H9 (cell line): Measurements from ENCODE around the gene MORN1. TPM values are rescaled to one million over a fixed set of nuclear protein-coding genes. Genes with fewer than 3 reads are reported as not detected.

ENCODE experiments used
- DNase-seq: peaks from one replicate; pipeline ENCODE4 v3.0.0-alpha.2; 2017
- H2AFZ ChIP-seq: one replicate; pipeline ENCODE4 v1.6.1; 2013; ENCODE audit warnings: mild to moderate bottlenecking, low read length, control low read depth, moderate library complexity
- H2AK5ac ChIP-seq: 2 replicates; pipeline ENCODE4 v1.6.1; 2013; ENCODE audit warnings: low read length, control low read depth, mixed read lengths; ENCODE audit not compliant: insufficient read length
- H2BK120ac ChIP-seq: one replicate; pipeline ENCODE4 v1.6.1; 2013; ENCODE audit warnings: low read depth, mild to moderate bottlenecking, low read length, control low read depth, inconsistent platforms; ENCODE audit not compliant: poor library complexity, severe bottlenecking
- H2BK12ac ChIP-seq: 2 replicates; pipeline ENCODE4 v1.6.1; 2013; ENCODE audit warnings: low read length, control low read depth, mixed read lengths, low read depth; ENCODE audit not compliant: insufficient read length
- H2BK15ac ChIP-seq: 2 replicates; pipeline ENCODE4 v1.6.1; 2013; ENCODE audit warnings: low read depth, low read length, control low read depth
- H2BK20ac ChIP-seq: one replicate; pipeline ENCODE4 v1.6.1; 2013; ENCODE audit warnings: low read depth, mild to moderate bottlenecking, low read length, control low read depth, inconsistent platforms; ENCODE audit not compliant: poor library complexity, severe bottlenecking
- H2BK5ac ChIP-seq: 2 replicates; pipeline ENCODE4 v1.6.1; 2013; ENCODE audit warnings: low read length, control low read depth, mixed read lengths; ENCODE audit not compliant: insufficient read length
- H3K14ac ChIP-seq: 2 replicates; pipeline ENCODE4 v1.6.1; 2013; ENCODE audit warnings: low read length, control low read depth; ENCODE audit not compliant: insufficient read depth
- H3K18ac ChIP-seq: 2 replicates; pipeline ENCODE4 v1.6.1; 2013; ENCODE audit warnings: low read depth, mild to moderate bottlenecking, mixed read lengths, low read length, control low read depth; ENCODE audit not compliant: insufficient read length
- H3K23ac ChIP-seq: 2 replicates; pipeline ENCODE4 v1.6.1; 2013; ENCODE audit warnings: low read length, control low read depth, mixed read lengths, low read depth; ENCODE audit not compliant: insufficient read length
- H3K23me2 ChIP-seq: 2 replicates; pipeline ENCODE4 v1.6.1; 2013; ENCODE audit warnings: low read depth, mild to moderate bottlenecking, mixed read lengths, low read length, control low read depth; ENCODE audit not compliant: insufficient read length, poor library complexity, severe bottlenecking
- H3K27ac ChIP-seq: 2 replicates; pipeline ENCODE4 v1.5.1; 2013; ENCODE audit warnings: low read length, control low read depth, mixed read lengths, low read depth; ENCODE audit not compliant: insufficient read length
- H3K27me3 ChIP-seq: 2 replicates; pipeline ENCODE4 v1.6.1; 2013; ENCODE audit warnings: low read length, control low read depth, inconsistent platforms; ENCODE audit not compliant: insufficient read depth
- H3K4ac ChIP-seq: 2 replicates; pipeline ENCODE4 v1.6.1; 2013; ENCODE audit warnings: low read depth, mild to moderate bottlenecking, control low read depth, inconsistent platforms, low read length, moderate library complexity
- H3K4me1 ChIP-seq: 2 replicates; pipeline ENCODE4 v1.6.1; 2013; ENCODE audit warnings: low read length, control low read depth, inconsistent platforms; ENCODE audit not compliant: insufficient read depth
- H3K4me2 ChIP-seq: 2 replicates; pipeline ENCODE4 v1.6.1; 2013; ENCODE audit warnings: low read length, control low read depth, mixed read lengths; ENCODE audit not compliant: insufficient read length, insufficient read depth
- H3K56ac ChIP-seq: 2 replicates; pipeline ENCODE4 v1.6.1; 2013; ENCODE audit warnings: low read depth, mild to moderate bottlenecking, mixed read lengths, low read length, control low read depth; ENCODE audit not compliant: insufficient read length
- H3K79me1 ChIP-seq: 2 replicates; pipeline ENCODE4 v1.6.1; 2013; ENCODE audit warnings: low read depth, mild to moderate bottlenecking, moderate library complexity, low read length, control low read depth, inconsistent platforms; ENCODE audit not compliant: insufficient read depth, poor library complexity, severe bottlenecking
- H3K79me2 ChIP-seq: 2 replicates; pipeline ENCODE4 v1.6.1; 2013; ENCODE audit warnings: low read length, control low read depth, inconsistent platforms; ENCODE audit not compliant: insufficient read depth
- H3K9ac ChIP-seq: 2 replicates; pipeline ENCODE4 v1.6.1; 2013; ENCODE audit warnings: low read length, control low read depth, mixed read lengths; ENCODE audit not compliant: insufficient read length; ENCODE audit errors: extremely low read depth
- H3K9me3 ChIP-seq: one replicate; pipeline ENCODE4 v1.6.1; 2013; ENCODE audit warnings: low read depth, low read length, inconsistent platforms; ENCODE audit not compliant: control insufficient read depth
- H3T11ph ChIP-seq: one replicate; pipeline ENCODE4 v1.6.1; 2013; ENCODE audit warnings: mild to moderate bottlenecking, low read length, control low read depth, inconsistent platforms
- H4K20me1 ChIP-seq: one replicate; pipeline ENCODE4 v1.6.1; 2013; ENCODE audit not compliant: control insufficient read depth, insufficient read length, insufficient read depth
- H4K5ac ChIP-seq: 2 replicates; pipeline ENCODE4 v1.6.1; 2013; ENCODE audit warnings: low read depth, mild to moderate bottlenecking, mixed read lengths, low read length, control low read depth; ENCODE audit not compliant: insufficient read length
- H4K8ac ChIP-seq: replicated peaks from 2 replicates; pipeline ENCODE4 v1.6.1; 2013; ENCODE audit warnings: low read length, control low read depth, mixed read lengths, low read depth; ENCODE audit not compliant: insufficient read length
- H4K91ac ChIP-seq: 2 replicates; pipeline ENCODE4 v1.6.1; 2013; ENCODE audit warnings: low read depth, mild to moderate bottlenecking, moderate library complexity, mixed read lengths, low read length, control low read depth; ENCODE audit not compliant: insufficient read length
- H3K27ac Mint-ChIP-seq, 3 experiments: 2 replicates in 2 of 3; 3 replicates in 1 of 3; pipeline ENCODE4 v1.8.0; 2020 to 2021; ENCODE audit warnings: mixed read lengths in 3 of 3, mild to moderate bottlenecking in 1 of 3, moderate library complexity in 1 of 3
- H3K27me3 Mint-ChIP-seq: 2 replicates; pipeline ENCODE4 v1.8.0; 2021; ENCODE audit warnings: low read depth, mild to moderate bottlenecking, moderate library complexity, mixed read lengths
- H3K36me3 Mint-ChIP-seq, 3 experiments: 2 replicates in 2 of 3; 3 replicates in 1 of 3; pipeline ENCODE4 v1.8.0; 2020 to 2021; ENCODE audit warnings: low read depth in 3 of 3, mixed read lengths in 3 of 3; ENCODE audit not compliant: insufficient read depth in 1 of 3
- H3K4me1 Mint-ChIP-seq, 2 experiments: 2 replicates each; pipeline ENCODE4 v1.8.0; 2020; ENCODE audit warnings: mixed read lengths in 2 of 2
- H3K4me3 Mint-ChIP-seq, 2 experiments: 2 replicates in 1 of 2; 3 replicates in 1 of 2; pipeline ENCODE4 v1.8.0; 2020 to 2021; ENCODE audit warnings: mild to moderate bottlenecking in 2 of 2, mixed read lengths in 2 of 2, moderate library complexity in 1 of 2
- H3K9me3 Mint-ChIP-seq, 2 experiments: 2 replicates in 1 of 2; 3 replicates in 1 of 2; pipeline ENCODE4 v1.8.0; 2020; ENCODE audit warnings: mild to moderate bottlenecking in 2 of 2, mixed read lengths in 2 of 2, moderate library complexity in 1 of 2
- CTCF ChIP-seq: fragments of 200-600 bp; sonication (generic); conservative IDR thresholded peaks from 3 replicates; pipeline ENCODE4 v1.8.0; 2021; ENCODE audit warnings: antibody characterized with exemption, mild to moderate bottlenecking
- WGBS: extraction: QIAGEN DNeasy Blood & Tissue Kit; methylation state at CpG from one replicate; pipeline ENCODE4 v1.1.7; 2013; ENCODE audit warnings: missing lambda C conversion rate, low lambda C conversion rate, mixed read lengths; ENCODE audit not compliant: insufficient read length; ENCODE audit errors: extremely low coverage; 5-methylcytosine and 5-hydroxymethylcytosine counted together
- total RNA-seq: library from RNA; stranded (reverse); gene quantifications from 2 replicates; pipeline ENCODE4 v1.2.1, GENCODE V29; 2021

Gene MORN1
- total RNA-seq, 1 experiment from 2014 or later = 12.7 TPM

- Mint-ChIP-seq H3K4me1 (peaks cover 9 to 20% of the 10 kb centered on the region in 2 experiments), H3K36me3 (peaks cover 8 to 63% (median 60%) of the 10 kb centered on the region in 3 experiments; a peak in 6 of 7 replicates), H3K27ac (peak overlapping the region in 2 of 3 experiments; percentile 21 to 77; a peak in 3 of 7 replicates), H3K9me3 (no peaks in the 10 kb centered on the region), H3K4me3 (no peak overlapping the region), H3K27me3 (no peaks in the 10 kb centered on the region)
- H4K91ac ChIP-seq = no peak overlapping the region
- H2BK12ac ChIP-seq = no peak overlapping the region
- peaks cover 6% of the 10 kb centered on the region for H3K23me2 ChIP-seq
- no peak overlapping the region for H2BK5ac ChIP-seq
- H3K23ac ChIP-seq = no peak overlapping the region
- H2AK5ac ChIP-seq = no peak overlapping the region
- H3K4me2 ChIP-seq = no peak overlapping the region
- H3K18ac ChIP-seq = no peak overlapping the region
- H3K14ac ChIP-seq = no peak overlapping the region
- no peak overlapping the region for H3K27ac ChIP-seq
- no peak overlapping the region for H2BK20ac ChIP-seq
- H3K4me1 ChIP-seq = no peaks in the 10 kb centered on the region
- no peak overlapping the region for H3K56ac ChIP-seq
- no peak overlapping the region for H3K9ac ChIP-seq
- no peaks in the 10 kb centered on the region for H3K9me3 ChIP-seq
- no peak overlapping the region for H3T11ph ChIP-seq
- no peaks in the 10 kb centered on the region for H3K27me3 ChIP-seq
- DNase-seq = no peak
- peaks cover 11% of the 10 kb centered on the region for H3K79me1 ChIP-seq
- H3K4ac ChIP-seq = no peak overlapping the region
- no peak overlapping the region for H2BK120ac ChIP-seq
- no peak overlapping the region for H4K5ac ChIP-seq
- peaks cover 5% of the 10 kb centered on the region; the same call in 1 of the 2 replicates for H3K79me2 ChIP-seq
- H4K8ac ChIP-seq = no peak overlapping the region
- peaks cover 2% of the 10 kb centered on the region for H4K20me1 ChIP-seq
- no peak overlapping the region for H2AFZ ChIP-seq
- H2BK15ac ChIP-seq = no peak overlapping the region
- WGBS = no CpG with 5 or more reads among the region's 11 CpGs
- no peak for TF ChIP-seq CTCF
Observed at GRCh38 chr1:2394761-2395160, 3.4 kb upstream of the MORN1 start.
